ENCODE measurements around the gene MAPK13.

Gene MAPK13

GRCh38 chr6:36149476-36149875 lies 19.2 kb downstream of the MAPK13 start:
- DNase-seq (ENCODE audit: low read depth in 3 of 3) = no peak

- DNase-seq (ENCODE audit: low read depth in 3 of 3) = no peak
Measured at GRCh38 chr6:36150283-36150682, 20.0 kb downstream of the MAPK13 start.

- no peak for DNase-seq (ENCODE audit: low read depth in 3 of 3)
Measured at GRCh38 chr6:36154286-36154685, 24.0 kb downstream of the MAPK13 start.

GRCh38 chr6:36155662-36156061 lies 25.3 kb downstream of the MAPK13 start:
- no peak for DNase-seq (ENCODE audit: low read depth in 3 of 3)

GRCh38 chr6:36160147-36160760 lies 29.9 kb downstream of the MAPK13 start:
- DNase-seq (ENCODE audit: low read depth in 3 of 3) = no peak

- DNase-seq (ENCODE audit: low read depth in 3 of 3) = no peak
Measured at GRCh38 chr6:36169023-36170007, 39.0 kb downstream of the MAPK13 start.

GRCh38 chr6:36170704-36171103 lies 40.4 kb downstream of the MAPK13 start:
- DNase-seq (ENCODE audit: low read depth in 3 of 3) = no peak

- DNase-seq (ENCODE audit: low read depth in 3 of 3) = no peak
Measured at GRCh38 chr6:36171573-36171972, 41.3 kb downstream of the MAPK13 start.

- no peak for DNase-seq (ENCODE audit: low read depth in 3 of 3)
Measured at GRCh38 chr6:36177166-36177565, 46.9 kb downstream of the MAPK13 start.

GRCh38 chr6:36178544-36178943 lies 48.2 kb downstream of the MAPK13 start:
- no peak for DNase-seq (ENCODE audit: low read depth in 3 of 3)

GRCh38 chr6:36180126-36180525 lies 49.8 kb downstream of the MAPK13 start:
- DNase-seq (ENCODE audit: low read depth in 3 of 3) = no peak

GRCh38 chr6:36184311-36184710 lies 54.0 kb downstream of the MAPK13 start:
- no peak for DNase-seq (ENCODE audit: low read depth in 3 of 3)

- DNase-seq (ENCODE audit: low read depth in 3 of 3) = no peak
Measured at GRCh38 chr6:36186199-36186598, 55.9 kb downstream of the MAPK13 start.

- DNase-seq (ENCODE audit: low read depth in 3 of 3) = no peak
Measured at GRCh38 chr6:36187446-36187845, 57.1 kb downstream of the MAPK13 start.
